Neural crest cell (in vitro differentiated cells): ENCODE results near the gene WDR5. TPM values are rescaled to one million over a fixed set of nuclear protein-coding genes. Genes with fewer than 3 reads are reported as not detected.
A peak's percentile ranks its signal among the peaks of the same experiment; 100 is the strongest.

Experiments used
- DNase-seq: peaks from one replicate; pipeline ENCODE4 v3.0.0; 2021; ENCODE audit warnings: low read depth, mixed read lengths, low spot score
- H3K27ac Mint-ChIP-seq: one replicate; pipeline ENCODE4 v1.8.0; 2021; ENCODE audit warnings: mild to moderate bottlenecking, mixed read lengths; ENCODE audit not compliant: unreplicated experiment
- H3K27me3 Mint-ChIP-seq: 2 replicates; pipeline ENCODE4 v1.8.0; 2021; ENCODE audit warnings: low read depth, mild to moderate bottlenecking, mixed read lengths
- H3K36me3 Mint-ChIP-seq: 2 replicates; pipeline ENCODE4 v1.8.0; 2021; ENCODE audit warnings: low read depth, mild to moderate bottlenecking, mixed read lengths
- H3K4me1 Mint-ChIP-seq: 2 replicates; pipeline ENCODE4 v1.8.0; 2021; ENCODE audit warnings: mixed read lengths
- H3K4me3 Mint-ChIP-seq: one replicate; pipeline ENCODE4 v1.8.0; 2021; ENCODE audit warnings: mild to moderate bottlenecking, mixed read lengths
- H3K9me3 Mint-ChIP-seq: 2 replicates; pipeline ENCODE4 v1.8.0; 2021; ENCODE audit warnings: mixed read lengths
- total RNA-seq: library from RNA; stranded (reverse); gene quantifications from 2 replicates; pipeline ENCODE4 v1.2.1, GENCODE V29; 2021
- TF ChIP-seq, protein P1 (sequence below): fragments of 200-600 bp; sonication (generic); conservative IDR thresholded peaks from 2 replicates; pipeline ENCODE4 v1.5.0; 2021; ENCODE audit warnings: antibody characterized with exemption, mild to moderate bottlenecking

Gene WDR5
- total RNA-seq, 1 donor from 2014 or later, result 67.2 TPM

DNA sequence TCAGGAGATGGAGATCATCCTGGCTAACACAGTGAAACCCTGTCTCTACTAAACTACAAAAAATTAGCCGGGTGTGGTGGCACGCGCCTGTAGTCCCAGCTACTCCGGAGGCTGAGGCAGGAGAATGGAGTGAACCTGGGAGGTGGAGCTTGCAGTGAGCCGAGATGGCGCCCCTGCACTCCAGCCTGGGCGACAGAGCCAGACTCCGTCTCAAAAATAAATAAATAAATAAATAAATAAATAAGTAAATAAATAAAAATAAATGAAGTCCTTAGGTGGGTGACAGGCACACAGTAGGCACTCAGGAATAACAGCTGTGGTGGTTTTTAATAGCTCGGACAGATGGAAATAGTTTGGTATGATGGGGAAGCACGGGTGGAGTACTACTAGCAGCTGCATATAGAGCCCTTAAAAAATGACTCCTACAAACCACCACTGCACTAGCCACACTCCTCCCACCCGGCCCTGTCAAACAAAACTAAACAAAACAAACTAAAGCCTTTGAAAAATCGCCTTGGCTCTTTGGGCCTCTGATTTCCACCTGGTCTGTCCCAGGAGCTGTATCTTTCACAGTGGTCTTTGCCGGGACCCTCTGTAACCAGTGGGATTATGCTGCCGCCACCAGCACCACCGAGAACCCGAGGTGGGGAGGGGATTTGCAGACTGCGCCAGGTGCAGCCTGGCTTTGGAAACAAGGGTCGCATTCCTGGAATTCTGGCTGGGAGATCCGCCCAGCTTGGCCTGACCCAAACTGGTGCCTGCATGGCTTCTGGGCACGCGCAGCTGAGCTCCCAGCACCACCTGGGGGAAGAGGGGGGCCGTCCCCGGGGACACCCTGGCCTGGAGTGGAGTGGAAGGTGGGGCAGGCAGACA, 5.1 kb upstream of the WDR5 start:
- no peaks in the 10 kb centered on the region for H3K36me3 Mint-ChIP-seq
- TF ChIP-seq, protein P1, sequence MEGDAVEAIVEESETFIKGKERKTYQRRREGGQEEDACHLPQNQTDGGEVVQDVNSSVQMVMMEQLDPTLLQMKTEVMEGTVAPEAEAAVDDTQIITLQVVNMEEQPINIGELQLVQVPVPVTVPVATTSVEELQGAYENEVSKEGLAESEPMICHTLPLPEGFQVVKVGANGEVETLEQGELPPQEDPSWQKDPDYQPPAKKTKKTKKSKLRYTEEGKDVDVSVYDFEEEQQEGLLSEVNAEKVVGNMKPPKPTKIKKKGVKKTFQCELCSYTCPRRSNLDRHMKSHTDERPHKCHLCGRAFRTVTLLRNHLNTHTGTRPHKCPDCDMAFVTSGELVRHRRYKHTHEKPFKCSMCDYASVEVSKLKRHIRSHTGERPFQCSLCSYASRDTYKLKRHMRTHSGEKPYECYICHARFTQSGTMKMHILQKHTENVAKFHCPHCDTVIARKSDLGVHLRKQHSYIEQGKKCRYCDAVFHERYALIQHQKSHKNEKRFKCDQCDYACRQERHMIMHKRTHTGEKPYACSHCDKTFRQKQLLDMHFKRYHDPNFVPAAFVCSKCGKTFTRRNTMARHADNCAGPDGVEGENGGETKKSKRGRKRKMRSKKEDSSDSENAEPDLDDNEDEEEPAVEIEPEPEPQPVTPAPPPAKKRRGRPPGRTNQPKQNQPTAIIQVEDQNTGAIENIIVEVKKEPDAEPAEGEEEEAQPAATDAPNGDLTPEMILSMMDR, result no peak
- no peak for DNase-seq
- no peak overlapping the region for H3K27ac Mint-ChIP-seq
- H3K9me3 Mint-ChIP-seq, result no peaks in the 10 kb centered on the region
- peaks cover 2% of the 10 kb centered on the region for H3K27me3 Mint-ChIP-seq
- peak overlapping the region; percentile 31 for H3K4me3 Mint-ChIP-seq
- H3K4me1 Mint-ChIP-seq, result peaks cover 14% of the 10 kb centered on the region

DNA sequence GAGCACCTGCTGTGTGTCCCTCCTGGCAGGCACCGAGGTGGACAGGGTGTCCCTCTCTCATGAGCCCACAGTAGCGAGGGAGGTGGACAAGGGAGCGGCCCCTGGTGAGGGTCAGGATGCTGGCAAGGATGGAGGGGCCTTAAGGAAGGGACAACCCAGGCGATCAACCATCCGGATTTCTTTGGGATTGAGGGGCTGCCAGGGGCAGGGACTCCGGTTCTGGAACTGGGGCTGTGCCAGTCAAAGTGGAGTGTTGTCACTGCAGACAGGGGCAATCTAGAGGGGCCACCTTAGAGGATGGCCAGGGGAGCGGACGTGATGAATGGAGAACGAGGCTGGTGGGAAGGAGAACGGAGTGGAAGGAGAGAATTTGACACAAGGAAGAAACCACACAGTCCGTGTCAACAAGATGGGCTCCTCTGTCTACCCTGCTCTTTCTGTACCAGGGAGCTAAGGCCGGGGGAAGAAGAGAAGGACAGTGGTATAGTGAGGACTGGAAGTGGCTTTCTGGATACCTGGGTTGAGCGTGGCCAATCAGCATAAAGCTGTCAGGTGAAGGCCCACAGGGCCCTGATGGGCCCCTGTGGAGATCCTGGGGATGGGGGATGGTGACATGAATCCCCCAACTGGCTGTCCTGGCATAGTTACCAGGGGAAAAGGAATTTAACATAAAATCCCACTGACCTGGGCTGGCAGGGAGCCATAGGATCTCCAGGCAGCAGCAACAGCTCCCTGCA, 4.2 kb upstream of the WDR5 start:
- Mint-ChIP-seq H3K27me3 (peaks cover 2% of the 10 kb centered on the region), H3K4me1 (peaks cover 15% of the 10 kb centered on the region), H3K27ac (no peak overlapping the region), H3K9me3 (no peaks in the 10 kb centered on the region), H3K36me3 (no peaks in the 10 kb centered on the region), H3K4me3 (peak overlapping the region; percentile 50)
- TF ChIP-seq, protein P1, result no peak
- no peak for DNase-seq

DNA sequence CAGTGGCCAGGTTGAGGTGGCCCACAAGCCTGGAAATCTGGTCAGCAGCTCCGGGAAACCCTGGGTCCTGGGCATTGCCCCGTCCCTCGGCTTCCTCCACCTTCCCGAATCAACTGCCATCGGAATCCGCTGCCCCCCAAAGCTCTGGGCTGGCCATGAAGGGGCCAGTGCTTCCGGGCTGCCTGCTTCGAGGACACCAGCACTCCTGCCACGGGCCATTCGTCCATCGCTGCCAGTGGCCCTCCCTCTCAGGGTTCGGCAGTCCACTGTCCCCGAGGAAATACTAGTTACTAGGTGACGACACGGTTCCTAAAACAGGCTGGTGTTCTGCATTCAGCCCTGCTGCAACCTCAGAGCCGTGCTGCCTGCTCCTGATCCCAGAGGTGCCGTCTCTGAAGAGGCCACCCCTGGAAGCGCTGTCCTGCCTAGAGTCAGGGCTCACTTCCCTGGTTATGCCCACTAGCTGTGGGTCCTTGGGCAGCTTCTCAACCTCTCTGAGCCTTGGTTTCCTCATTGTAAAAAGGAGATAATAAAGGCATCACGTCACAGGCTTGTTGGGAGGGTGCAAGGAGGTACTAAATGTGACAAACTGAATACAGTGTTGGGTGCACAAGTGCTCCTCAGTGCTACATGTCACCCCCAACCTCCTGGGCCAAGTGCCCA, 3.5 kb upstream of the WDR5 start:
- Mint-ChIP-seq H3K27ac (no peak overlapping the region), H3K4me1 (peaks cover 22% of the 10 kb centered on the region), H3K9me3 (no peaks in the 10 kb centered on the region), H3K4me3 (peak overlapping the region; percentile 74), H3K36me3 (no peaks in the 10 kb centered on the region), H3K27me3 (peaks cover 2% of the 10 kb centered on the region)
- TF ChIP-seq, protein P1, result no peak
- DNase-seq, result no peak

DNA sequence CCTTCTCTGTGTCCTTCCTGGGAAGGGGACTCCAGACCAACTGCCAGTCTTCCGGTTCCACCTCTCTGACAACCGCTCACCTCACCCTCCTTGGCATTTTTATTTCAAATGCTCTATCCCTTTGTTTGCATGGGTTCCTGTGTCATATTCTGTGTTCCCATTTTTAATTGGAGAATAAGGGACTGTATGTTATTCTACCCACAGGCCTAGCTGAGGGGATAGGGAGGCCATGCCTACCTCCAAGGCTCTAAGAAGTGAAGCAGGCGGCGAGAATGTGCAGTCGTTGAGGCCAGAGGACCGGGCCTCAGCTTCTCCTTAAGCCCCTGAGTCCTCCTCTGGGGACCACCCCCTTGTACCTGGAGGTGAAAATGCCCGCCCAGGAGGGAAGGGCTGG, 936 bp upstream of the WDR5 start:
- TF ChIP-seq, protein P1, result no peak
- Mint-ChIP-seq H3K4me3 (peak overlapping the region; percentile 90), H3K36me3 (no peaks in the 10 kb centered on the region), H3K27me3 (no peaks in the 10 kb centered on the region), H3K4me1 (peaks cover 39% of the 10 kb centered on the region), H3K27ac (peak overlapping the region; percentile 1), H3K9me3 (no peaks in the 10 kb centered on the region)
- no peak for DNase-seq

DNA sequence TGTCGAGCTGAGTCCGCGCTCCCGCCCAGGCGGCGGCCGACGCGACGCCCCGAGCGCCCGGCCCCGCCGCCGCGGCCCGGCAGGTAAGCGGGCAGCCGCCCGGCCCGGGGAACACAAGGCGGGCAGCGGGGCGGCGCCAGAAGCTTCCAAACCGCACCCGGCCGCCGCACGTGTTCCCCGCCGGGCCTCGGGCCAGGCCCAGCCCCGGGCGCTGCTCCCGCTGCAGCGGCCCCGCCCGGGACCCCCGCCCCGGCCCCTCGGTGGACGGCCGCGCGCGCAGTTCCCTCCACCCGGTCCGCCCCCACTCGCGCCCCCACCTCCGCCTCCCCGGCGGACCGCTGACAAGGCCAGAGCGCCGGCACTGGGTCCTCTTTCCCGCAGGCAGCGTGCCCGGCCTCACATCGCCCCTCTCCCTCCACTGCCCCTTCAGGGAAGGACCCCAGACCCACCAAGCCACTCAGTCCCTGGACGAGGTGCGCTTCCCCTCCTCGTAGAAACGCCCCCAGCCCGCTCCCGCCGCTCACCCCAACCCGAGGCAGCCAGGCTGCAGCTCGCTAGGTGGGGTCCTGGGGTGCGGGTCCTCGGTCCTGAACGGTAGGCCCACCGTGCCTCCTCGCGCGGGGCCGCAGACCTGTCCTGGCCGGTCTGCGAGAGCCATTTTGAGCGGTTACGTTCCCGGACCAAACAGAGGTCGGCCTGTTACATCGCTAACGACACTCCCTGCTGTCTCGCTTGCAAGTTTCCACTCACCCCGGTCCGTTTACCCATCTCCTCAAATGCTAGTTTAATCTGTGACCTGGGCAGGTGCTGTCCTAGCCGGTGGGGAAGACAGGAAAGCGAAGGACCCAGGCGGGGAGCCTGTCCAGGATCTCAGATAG, 475 bp downstream of the WDR5 start:
- Mint-ChIP-seq H3K27me3 (no peaks in the 10 kb centered on the region), H3K36me3 (peaks cover 4% of the 10 kb centered on the region), H3K4me3 (peak overlapping the region; percentile 96), H3K9me3 (no peaks in the 10 kb centered on the region), H3K27ac (peak overlapping the region; percentile 97), H3K4me1 (peaks cover 40% of the 10 kb centered on the region)
- TF ChIP-seq, protein P1, result no peak
- DNase-seq, result peak; percentile 23
